Adrenal gland (tissue), 12 donors: ENCODE results near the gene RASA3. TPM values are rescaled to one million over a fixed set of nuclear protein-coding genes. Genes with fewer than 3 reads are reported as not detected.

ENCODE experiments used
- DNase-seq, 7 donors: peaks; one replicate each; pipeline ENCODE4 v3.0.0-alpha.2; 2019 to 2020
- H3K27ac ChIP-seq, 5 donors: fragments of 200-600 bp; sonication (generic) in 4 of 5; 1 replicate in 3 of 5; 2 replicates in 2 of 5; pipeline versions ENCODE4 v1.5.1 to v1.8.0; 2016 to 2020; ENCODE audit warnings: mild to moderate bottlenecking in 1 of 5
- H3K27me3 ChIP-seq: fragments of 200-600 bp; 2 replicates; pipeline ENCODE4 v1.8.0; 2021
- H3K36me3 ChIP-seq, 2 donors: fragments of 200-600 bp; replicated peaks in 1 of 2; 1 replicate in 1 of 2; 2 replicates in 1 of 2; pipeline versions ENCODE4 v1.5.1 to v1.8.0; 2018 to 2022
- H3K4me1 ChIP-seq, 2 donors: fragments of 200-600 bp; replicated peaks in 1 of 2; 1 replicate in 1 of 2; 2 replicates in 1 of 2; pipeline versions ENCODE4 v1.5.1 to v1.8.0; 2018 to 2021
- H3K4me3 ChIP-seq, 4 donors: fragments of 200-600 bp; sonication (generic) in 3 of 4; one replicate each; pipeline ENCODE4 v1.5.1; 2016 to 2018
- H3K9me3 ChIP-seq, 3 donors: fragments of 200-600 bp; sonication (generic) in 1 of 3; replicated peaks in 1 of 3; 1 replicate in 2 of 3; 2 replicates in 1 of 3; pipeline versions ENCODE4 v1.5.1 to v1.8.0; 2016 to 2021
- CTCF ChIP-seq, 6 experiments: fragments of 450-650 bp in 4 of 6; fragments of 200-600 bp in 2 of 6; sonication (generic) in 1 of 6; IDR thresholded peaks; 1 replicate in 5 of 6; 2 replicates in 1 of 6; pipeline versions ENCODE4 v1.5.1 to v1.8.0; 2016 to 2021; ENCODE audit warnings: antibody characterized with exemption in 6 of 6, mild to moderate bottlenecking in 2 of 6, moderate library complexity in 1 of 6
- POLR2A ChIP-seq, 2 donors: fragments of 450-650 bp; IDR thresholded peaks; one replicate each; pipeline ENCODE4 v1.6.1; 2017; ENCODE audit warnings: antibody characterized with exemption in 2 of 2, mild to moderate bottlenecking in 2 of 2, moderate library complexity in 1 of 2
- WGBS, 4 donors: extraction: QIAGEN DNeasy Blood & Tissue Kit in 2 of 4; methylation state at CpG; one replicate each; pipeline versions ENCODE4 v1.1.5 to v1.1.7; 2013 to 2017; 5-methylcytosine and 5-hydroxymethylcytosine counted together
- intact Hi-C, 2 donors: fragments of 100-400 bp; cut with DNase I; formaldehyde crosslinking; loops; one replicate each; pipeline versions ENCODE4 v1.14.1 to v1.15.0; 2022 to 2023
- polyA plus RNA-seq, 3 donors: library from polyadenylated mRNA; stranded (reverse); fragments of 200-250 nt in 2 of 3; fragments of 350-450 nt in 1 of 3; fragmentation: Illumina TruSeq in 1 of 3; extraction: RNeasy Lipid Tissue Mini Kit (QIAGEN cat#74804) in 1 of 3; gene quantifications; one replicate each; pipeline ENCODE4 v1.2.3, GENCODE V29; 2013 to 2014
- total RNA-seq, 9 donors: library from RNA; depleted of rRNA in 4 of 9; stranded (reverse); fragments of >200 nt in 4 of 9; fragments of 120-200 nt in 1 of 9; fragmentation: NEBNext Ultra II Directional in 1 of 9; extraction: Animal tissue kit (Norgen Biotek cat#: 25700) in 1 of 9; gene quantifications; one replicate each; pipeline versions ENCODE4 v1.1.0 to v1.2.4, GENCODE V29; 2013 to 2023
- donor health status: healthy with polysubstance abuse.
- donor health status: Bipolar disorder and iron deficiency.
- donor health status: DM: yes; HTN: yes; CAD: no.
- donor health status: DM: no; HTN: no; CAD: no.
- donor health status: DM: no; HTN: no; CAD: no.
- donor health status: DM: yes; HTN: yes; CAD: no.

Gene RASA3
- total and polyA plus RNA-seq, 12 donors = 2.2 to 11.7 (median 7.3) TPM

GRCh38 chr13:114123448-114123847 is 9.0 kb downstream of the RASA3 start:
- H3K4me3 ChIP-seq = no peak overlapping the region
- H3K27ac ChIP-seq = no peak overlapping the region
- WGBS, 4 donors = 74 to 89% (median 79%) methylated on average over 11 to 17 of the region's 17 CpGs
- peaks cover 0 to 8% of the 10 kb centered on the region in 2 donors for H3K4me1 ChIP-seq
- no peaks in the 10 kb centered on the region for H3K36me3 ChIP-seq
- no peak for TF ChIP-seq CTCF (IDR thresholded peaks at IDR 0.05)
- TF ChIP-seq POLR2A (IDR thresholded peaks at IDR 0.05) = no peak
- DNase-seq = no peak
- no peaks in the 10 kb centered on the region for H3K9me3 ChIP-seq
- peaks cover under 1% of the 10 kb centered on the region for H3K27me3 ChIP-seq
- intact Hi-C loops = no loop called here

DNA sequence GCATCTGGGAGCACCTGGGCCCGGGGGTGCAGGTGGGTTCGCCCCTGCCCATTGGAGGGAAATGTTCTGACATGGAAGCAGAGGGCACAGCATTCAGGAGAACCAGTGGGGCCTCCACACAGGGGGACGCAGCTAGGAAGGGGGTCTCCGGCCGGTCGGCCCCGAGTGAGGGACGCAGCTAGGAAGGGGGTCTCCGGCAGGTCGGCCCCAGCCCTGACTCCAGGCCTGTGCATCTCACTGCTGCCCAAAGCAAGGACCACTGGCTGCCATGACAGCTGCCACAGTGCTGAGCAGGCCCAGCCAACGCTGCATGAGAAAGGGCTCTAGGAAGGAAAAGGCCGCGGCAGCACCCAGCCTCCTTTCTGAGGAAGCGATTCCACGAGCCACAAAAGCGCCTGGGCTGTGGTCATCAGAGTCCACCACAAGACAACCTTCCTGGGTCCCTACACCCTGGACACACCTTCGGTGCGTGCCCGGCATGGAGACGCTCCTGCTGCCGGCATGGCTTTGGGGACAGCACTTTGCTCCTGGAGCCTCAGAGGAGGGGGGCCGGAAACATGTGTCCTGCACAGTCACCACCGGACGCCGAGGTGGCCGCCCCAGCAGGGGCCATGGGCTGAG is 9.7 kb downstream of the RASA3 start:
- WGBS, 4 donors = 82 to 92% (median 89%) methylated on average over 21 to 26 of the region's 26 CpGs
- peaks cover 0 to 4% of the 10 kb centered on the region in 2 donors for H3K4me1 ChIP-seq
- H3K4me3 ChIP-seq = no peak overlapping the region
- no peaks in the 10 kb centered on the region for H3K9me3 ChIP-seq
- no peak overlapping the region for H3K27ac ChIP-seq
- no peak for TF ChIP-seq CTCF (IDR thresholded peaks at IDR 0.05)
- TF ChIP-seq POLR2A (IDR thresholded peaks at IDR 0.05) = no peak
- H3K27me3 ChIP-seq = no peaks in the 10 kb centered on the region
- no peak for DNase-seq
- no peaks in the 10 kb centered on the region for H3K36me3 ChIP-seq
- intact Hi-C loops = no loop called here

GRCh38 chr13:114122127-114122511 is 10.3 kb downstream of the RASA3 start:
- intact Hi-C loops = no loop called here
- Histone ChIP-seq H3K4me1 (peaks cover 0 to 4% of the 10 kb centered on the region in 2 donors), H3K9me3 (no peaks in the 10 kb centered on the region), H3K27me3 (no peaks in the 10 kb centered on the region), H3K4me3 (no peak overlapping the region), H3K27ac (no peak overlapping the region), H3K36me3 (no peaks in the 10 kb centered on the region)
- 49 to 81% (median 80%) methylated on average over 2 to 11 of the region's 11 CpGs; no CpG with 5 or more reads in 1 of the 4 donors for WGBS, 4 donors
- TF ChIP-seq POLR2A (IDR thresholded peaks at IDR 0.05) = no peak
- DNase-seq = no peak

- no peak overlapping the region for H3K27ac ChIP-seq
- intact Hi-C loops = no loop called here
These were observed 10.8 kb downstream of the RASA3 start for GRCh38 chr13:114121496-114122126.

More at GRCh38 chr13:114121496-114122126, 10.8 kb downstream of the RASA3 start:
- TF ChIP-seq POLR2A (IDR thresholded peaks at IDR 0.05) = no peak
- TF ChIP-seq CTCF (IDR thresholded peaks at IDR 0.05) = no peak
- Histone ChIP-seq H3K4me3 (no peak overlapping the region), H3K4me1 (peaks cover 0 to 4% of the 10 kb centered on the region in 2 donors), H3K27me3 (no peaks in the 10 kb centered on the region), H3K36me3 (no peaks in the 10 kb centered on the region), H3K9me3 (no peaks in the 10 kb centered on the region)
- WGBS, 4 donors = 76 to 90% (median 86%) methylated on average over 13 to 24 of the region's 24 CpGs
- no peak for DNase-seq
